Measurements from ENCODE around the gene MXD3. TPM values are rescaled to one million over a fixed set of nuclear protein-coding genes. Genes with fewer than 3 reads are reported as not detected.
A peak's percentile ranks its signal among the peaks of the same experiment; 100 is the strongest.

MXD3 gene
- polyA plus RNA-seq, 3 donors = 21.5 to 61.9 (median 25.5) TPM

GRCh38 chr5:177336603-177337494 is 25.2 kb upstream of the MXD3 start:
- Histone ChIP-seq H3K9ac (ENCODE audit: insufficient read depth, low read length, poor library complexity, severe bottlenecking) (no peak overlapping the region), H3K27ac (ENCODE audit: low read depth in 1 of 2, low read length in 2 of 2) (no peak overlapping the region), H3K27me3 (ENCODE audit: control insufficient read depth in 2 of 2, insufficient read depth in 2 of 2, low read length in 2 of 2) (no peaks in the 10 kb centered on the region), H3K79me2 (ENCODE audit: insufficient read depth, low read length) (peaks cover 25% of the 10 kb centered on the region), H4K20me1 (ENCODE audit: insufficient read depth, low read length) (peaks cover 92% of the 10 kb centered on the region), H3K9me3 (replicated peaks in 1 of 2; ENCODE audit: control insufficient read depth in 1 of 2, insufficient read depth in 1 of 2, low read length in 2 of 2) (no peaks in the 10 kb centered on the region), H3K36me3 (replicated peaks in 1 of 2; ENCODE audit: control insufficient read depth in 1 of 2, insufficient read depth in 2 of 2, low read length in 2 of 2) (peaks cover 87 to 94% of the 10 kb centered on the region in 2 donors), H3K4me1 (ENCODE audit: control insufficient read depth in 1 of 2, insufficient read depth in 2 of 2, low read length in 2 of 2) (peaks cover 0 to 3% of the 10 kb centered on the region in 2 donors), H3K4me3 (replicated peaks in 1 of 3; ENCODE audit: low read depth in 2 of 3, low read length in 3 of 3) (no peak overlapping the region), H2AFZ (ENCODE audit: insufficient read depth, low read depth, low read length, poor library complexity, severe bottlenecking) (no peak overlapping the region), H3K4me2 (replicated peaks; ENCODE audit: extremely low read depth, low read length, poor library complexity, severe bottlenecking) (no peak overlapping the region)
- Mint-ChIP-seq H3K4me1 (peaks cover 10% of the 10 kb centered on the region), H3K27ac (no peak overlapping the region), H3K36me3 (peaks cover 82 to 96% of the 10 kb centered on the region in 2 donors), H3K27me3 (ENCODE audit: low read depth in 3 of 3) (peaks cover 0 to 10% (median under 1%) of the 10 kb centered on the region in 3 donors), H3K9me3 (peaks cover 0 to 2% (median 0%) of the 10 kb centered on the region in 7 donors), H3K4me3 (no peak overlapping the region)
- TF ChIP-seq CTCF (IDR thresholded peaks at IDR 0.05) = no peak
- no peak for DNase-seq
- WGBS (ENCODE audit: insufficient coverage) = 98% methylated on average over 31 of the region's 36 CpGs
- intact Hi-C loops (cut with micrococcal nuclease) = no loop called here

GRCh38 chr5:177336112-177336511 is 24.4 kb upstream of the MXD3 start:
- H3K27ac ChIP-seq (ENCODE audit: low read depth in 1 of 2, low read length in 2 of 2) = no peak overlapping the region
- Mint-ChIP-seq H3K4me1 (peaks cover 14% of the 10 kb centered on the region), H3K36me3 (peaks cover 82 to 96% of the 10 kb centered on the region in 2 donors), H3K4me3 (no peak overlapping the region), H3K9me3 (peaks cover 0 to 2% (median 0%) of the 10 kb centered on the region in 7 donors), H3K27ac (no peak overlapping the region), H3K27me3 (ENCODE audit: low read depth in 3 of 3) (peaks cover under 1 to 10% (median 2%) of the 10 kb centered on the region in 3 donors)
- no peak overlapping the region for H2AFZ ChIP-seq (ENCODE audit: insufficient read depth, low read depth, low read length, poor library complexity, severe bottlenecking)
- peaks cover 92% of the 10 kb centered on the region for H4K20me1 ChIP-seq (ENCODE audit: insufficient read depth, low read length)
- H3K4me3 ChIP-seq (replicated peaks in 1 of 3; ENCODE audit: low read depth in 2 of 3, low read length in 3 of 3) = no peak overlapping the region
- peaks cover 83 to 94% of the 10 kb centered on the region in 2 donors for H3K36me3 ChIP-seq (replicated peaks in 1 of 2; ENCODE audit: control insufficient read depth in 1 of 2, insufficient read depth in 2 of 2, low read length in 2 of 2)
- peak; percentile 54 for TF ChIP-seq CTCF (IDR thresholded peaks at IDR 0.05)
- 55% methylated on average over 12 of the region's 12 CpGs for WGBS (ENCODE audit: insufficient coverage)
- no peaks in the 10 kb centered on the region for H3K9me3 ChIP-seq (replicated peaks in 1 of 2; ENCODE audit: control insufficient read depth in 1 of 2, insufficient read depth in 1 of 2, low read length in 2 of 2)
- H3K4me2 ChIP-seq (replicated peaks; ENCODE audit: extremely low read depth, low read length, poor library complexity, severe bottlenecking) = no peak overlapping the region
- intact Hi-C loops (cut with micrococcal nuclease) = no loop called here
- H3K79me2 ChIP-seq (ENCODE audit: insufficient read depth, low read length) = peaks cover 17% of the 10 kb centered on the region
- peaks cover 2 to 6% of the 10 kb centered on the region in 2 donors for H3K4me1 ChIP-seq (ENCODE audit: control insufficient read depth in 1 of 2, insufficient read depth in 2 of 2, low read length in 2 of 2)
- peak; percentile 32 to 48 (median 33) for DNase-seq
- H3K27me3 ChIP-seq (ENCODE audit: control insufficient read depth in 2 of 2, insufficient read depth in 2 of 2, low read length in 2 of 2) = no peaks in the 10 kb centered on the region
- H3K9ac ChIP-seq (ENCODE audit: insufficient read depth, low read length, poor library complexity, severe bottlenecking) = no peak overlapping the region

All from CD14-positive monocyte (primary cell).